K562 (cell line): ENCODE data around the gene PTPN11. TPM values are rescaled to one million over a fixed set of nuclear protein-coding genes. Genes with fewer than 3 reads are reported as not detected.

Experiments used
- BCL6 ChIP-seq: fragments of 250-450 bp; sonication (Bioruptor Pico); IDR thresholded peaks from 2 replicates; pipeline ENCODE4 v1.4.0; 2020
- DPF2 ChIP-seq: fragments of 450-650 bp; IDR thresholded peaks from 2 replicates; pipeline ENCODE4 v1.6.1; 2016
- FIP1L1 ChIP-seq: fragments of 200-400 bp; formaldehyde crosslinking; IDR thresholded peaks from 2 replicates; pipeline ENCODE4 v1.6.1; 2018; ENCODE audit warnings: mild to moderate bottlenecking, low read depth, low read length; ENCODE audit not compliant: poor library complexity, severe bottlenecking
- HNRNPLL ChIP-seq: fragments of 200-400 bp; formaldehyde crosslinking; IDR thresholded peaks from 2 replicates; pipeline ENCODE4 v1.6.1; 2017; ENCODE audit warnings: low read length, low read depth, mild to moderate bottlenecking; ENCODE audit not compliant: poor library complexity, severe bottlenecking
- KAT7 ChIP-seq: sonication (generic); formaldehyde crosslinking; IDR thresholded peaks from 2 replicates; pipeline ENCODE4 v1.8.0; 2022; ENCODE audit warnings: missing genetic modification reagents, mild to moderate bottlenecking, borderline replicate concordance
- KDM5B ChIP-seq: fragments of 200-600 bp; sonication (generic); IDR thresholded peaks from 2 replicates; pipeline ENCODE4 v1.6.1; 2012; ENCODE audit warnings: low read depth, mild to moderate bottlenecking, moderate library complexity, low read length, control low read depth, inconsistent platforms; ENCODE audit not compliant: insufficient replicate concordance
- KLF10 ChIP-seq: fragments of 250-450 bp; sonication (Bioruptor Pico); IDR thresholded peaks from 2 replicates; pipeline ENCODE4 v1.6.1; 2021; ENCODE audit warnings: matching md5 sums
- MYC ChIP-seq, 2 experiments: fragments of 250-450 bp in 1 of 2; sonication (Bioruptor Pico) in 1 of 2; IDR thresholded peaks; 2 replicates each; pipeline versions ENCODE4 v1.5.1 to v1.6.1; 2012 to 2021; ENCODE audit warnings: low read depth in 2 of 2, borderline replicate concordance in 1 of 2, improper control_type of control experiment in 1 of 2, low read length in 1 of 2, mild to moderate bottlenecking in 1 of 2, moderate library complexity in 1 of 2
- NFE2L1 ChIP-seq: fragments of 450-650 bp; IDR thresholded peaks from 2 replicates; pipeline ENCODE4 v1.6.1; 2016; ENCODE audit warnings: missing genetic modification characterization, low read depth, mild to moderate bottlenecking, missing compliant biosample characterization, moderate library complexity, borderline replicate concordance
- POLR2AphosphoS5 ChIP-seq: IDR thresholded peaks from 2 replicates; pipeline ENCODE4 v1.6.1; 2011; ENCODE audit warnings: mild to moderate bottlenecking, low read depth, low read length, moderate library complexity; ENCODE audit not compliant: control insufficient read depth, insufficient read depth
- RFX1 ChIP-seq: fragments of 450-650 bp; IDR thresholded peaks from 2 replicates; pipeline ENCODE4 v1.6.1; 2016; ENCODE audit warnings: mild to moderate bottlenecking, moderate library complexity
- RFX7 ChIP-seq: fragments of 250-450 bp; sonication (Bioruptor Pico); IDR thresholded peaks from 2 replicates; pipeline ENCODE4 v1.5.1; 2021; ENCODE audit warnings: mild to moderate bottlenecking
- SMAD4 ChIP-seq: fragments of 250-450 bp; sonication (Bioruptor Pico); conservative IDR thresholded peaks from 2 replicates; pipeline ENCODE4 v1.8.0; 2021; ENCODE audit warnings: inconsistent platforms, mild to moderate bottlenecking, moderate library complexity
- TAF15 ChIP-seq: fragments of 200-400 bp; formaldehyde crosslinking; IDR thresholded peaks from 2 replicates; pipeline ENCODE4 v1.6.1; 2017; ENCODE audit warnings: mild to moderate bottlenecking, low read depth, low read length, moderate library complexity
- TCFL5 ChIP-seq: fragments of 250-450 bp; sonication (Bioruptor Pico); conservative IDR thresholded peaks from 2 replicates; pipeline ENCODE4 v1.6.1; 2021; ENCODE audit warnings: mild to moderate bottlenecking, moderate library complexity, matching md5 sums
- TEAD4 ChIP-seq, 2 experiments: sonication (generic) in 1 of 2; formaldehyde crosslinking in 1 of 2; IDR thresholded peaks; 2 replicates each; pipeline versions ENCODE4 v1.6.1 to v1.8.0; 2012 to 2022; ENCODE audit warnings: borderline replicate concordance in 1 of 2, inconsistent platforms in 1 of 2, low read length in 1 of 2, mild to moderate bottlenecking in 1 of 2, missing genetic modification reagents in 1 of 2
- U2AF1 ChIP-seq: fragments of 200-400 bp; formaldehyde crosslinking; optimal IDR thresholded peaks from 2 replicates; pipeline ENCODE3; 2017; ENCODE audit warnings: mild to moderate bottlenecking, low read depth, low read length, moderate library complexity
- ZBTB33 ChIP-seq: sonication (generic); formaldehyde crosslinking; IDR thresholded peaks from 2 replicates; pipeline ENCODE4 v1.8.1; 2023; ENCODE audit warnings: mild to moderate bottlenecking, missing genetic modification reagents
- ZBTB49 ChIP-seq: sonication (generic); formaldehyde crosslinking; IDR thresholded peaks from 2 replicates; pipeline ENCODE4 v1.8.0; 2022; ENCODE audit warnings: missing genetic modification reagents, mild to moderate bottlenecking, borderline replicate concordance
- ZEB2 ChIP-seq: fragments of 450-650 bp; IDR thresholded peaks from 2 replicates; pipeline ENCODE4 v1.6.1; 2016
- ZNF174 ChIP-seq: fragments of 250-450 bp; sonication (Bioruptor Pico); IDR thresholded peaks from 2 replicates; pipeline ENCODE4 v1.4.0; 2020; ENCODE audit warnings: mild to moderate bottlenecking
- ZNF175 ChIP-seq: fragments of 200-800 bp; sonication (Bioruptor generic); IDR thresholded peaks from 2 replicates; pipeline ENCODE4 v1.6.1; 2016; ENCODE audit warnings: low read depth, mild to moderate bottlenecking, missing genetic modification characterization, missing compliant biosample characterization
- ZNF778 ChIP-seq: fragments of 450-650 bp; formaldehyde crosslinking; IDR thresholded peaks from 2 replicates; pipeline ENCODE4 v1.4.0; 2020; ENCODE audit warnings: mild to moderate bottlenecking, moderate library complexity
- polyA plus RNA-seq, 8 experiments: library from polyadenylated mRNA; depleted of rRNA in 4 of 8; stranded (reverse) in 5 of 8; unstranded in 3 of 8; fragments of >200 nt; fragmentation: Nextera tagmentation in 2 of 8; fragmentation: Illumina TruSeq in 1 of 8; extraction: Ambion mirVana in 2 of 8; extraction: Trizol in 1 of 8; gene quantifications; 2 replicates each; pipeline versions ENCODE4 v1.2.1 to v1.2.3, GENCODE V29; 2011 to 2014; ENCODE audit warnings: inconsistent platforms in 1 of 8, missing spikeins in 1 of 8
- total RNA-seq, 7 experiments: library from RNA; depleted of rRNA in 6 of 7; stranded (reverse); fragments of >200 nt in 6 of 7; fragmentation: Illumina TruSeq in 2 of 7; extraction: Trizol in 2 of 7; gene quantifications; 2 replicates each; pipeline versions ENCODE4 v1.2.1 to v1.2.3, GENCODE V29; 2011 to 2021; ENCODE audit warnings: low replicate concordance in 1 of 7

PTPN11 gene
- total and polyA plus RNA-seq, 9 of the 15 experiments (the other 6 are each of a cell fraction or from before 2014, with no cell fraction given) = 22.5 to 126 (median 79.7) TPM

GRCh38 chr12:112419297-112420133 lies 768 bp downstream of the PTPN11 start (continued):
- TF ChIP-seq KLF10 = no peak
- TF ChIP-seq MYC (IDR thresholded peaks at IDR 0.05; ENCODE audit: low read depth, low read length) = peak; percentile 62; the same call in 1 of the 2 replicates
- TF ChIP-seq MYC (CRISPR knock-in tag; IDR thresholded peaks at IDR 0.05; ENCODE audit: borderline replicate concordance, low read depth) = 0 out of 2 replicates have a peak, but pooled peaks have one; percentile 41
- peak; percentile 39; the same call in 1 of the 2 replicates for TF ChIP-seq ZBTB33
- TF ChIP-seq HNRNPLL = no peak
- TF ChIP-seq SMAD4 (CRISPR knock-in tag) = no peak
- 0 out of 2 replicates have a peak, but pooled peaks have one; percentile 78 for TF ChIP-seq ZBTB49 (CRISPR knock-in tag)
- no peak for TF ChIP-seq U2AF1
- TF ChIP-seq FIP1L1 = no peak
- TF ChIP-seq POLR2AphosphoS5 = no peak
- TF ChIP-seq TAF15 = no peak
- no peak for TF ChIP-seq KDM5B
- no peak for TF ChIP-seq ZNF778 (CRISPR knock-in tag)
- no peak for TF ChIP-seq ZNF175 (CRISPR knock-in tag)
- TF ChIP-seq ZEB2 = no peak
- TF ChIP-seq TCFL5 (CRISPR knock-in tag) = no peak
- no peak for TF ChIP-seq NFE2L1
- TF ChIP-seq RFX1 = no peak
- TF ChIP-seq KAT7 = no peak
- TF ChIP-seq TEAD4 (IDR thresholded peaks at IDR 0.05; ENCODE audit: low read length) = peak; percentile 60
- TF ChIP-seq TEAD4 (CRISPR knock-in tag; IDR thresholded peaks at IDR 0.05; ENCODE audit: borderline replicate concordance) = 0 out of 2 replicates have a peak, but pooled peaks have one; percentile 34
- no peak for TF ChIP-seq BCL6 (CRISPR knock-in tag)
- TF ChIP-seq ZNF174 = no peak
- no peak for TF ChIP-seq RFX7
- TF ChIP-seq DPF2 = peak; percentile 21; the same call in 1 of the 2 replicates
